NT2/D1 (cell line): ENCODE measurements around the gene CDA.

Experiments
- YY1 ChIP-seq: IDR thresholded peaks from 2 replicates; pipeline ENCODE4 v1.6.1; 2011; ENCODE audit not compliant: insufficient read length, insufficient read depth
- ZNF274 ChIP-seq: IDR thresholded peaks from 2 replicates; pipeline ENCODE4 v1.6.1; 2011; ENCODE audit warnings: mild to moderate bottlenecking, low read depth, low read length

GRCh38 chr1:20560966-20561365 is 27.9 kb upstream of the CDA start:
- TF ChIP-seq YY1 = no peak
- TF ChIP-seq ZNF274 = no peak
